HG03175 (cell line): Measurements from ENCODE around the gene MVK.
A peak's percentile ranks its signal among the peaks of the same experiment; 100 is the strongest.

Experiments used
- ATAC-seq: cut with Tn5 transposase; IDR thresholded peaks from one replicate; pipeline ENCODE4 v1.9.1; 2021; ENCODE audit warnings: mild to moderate bottlenecking, moderate library complexity; ENCODE audit not compliant: unreplicated experiment

The MVK gene

DNA sequence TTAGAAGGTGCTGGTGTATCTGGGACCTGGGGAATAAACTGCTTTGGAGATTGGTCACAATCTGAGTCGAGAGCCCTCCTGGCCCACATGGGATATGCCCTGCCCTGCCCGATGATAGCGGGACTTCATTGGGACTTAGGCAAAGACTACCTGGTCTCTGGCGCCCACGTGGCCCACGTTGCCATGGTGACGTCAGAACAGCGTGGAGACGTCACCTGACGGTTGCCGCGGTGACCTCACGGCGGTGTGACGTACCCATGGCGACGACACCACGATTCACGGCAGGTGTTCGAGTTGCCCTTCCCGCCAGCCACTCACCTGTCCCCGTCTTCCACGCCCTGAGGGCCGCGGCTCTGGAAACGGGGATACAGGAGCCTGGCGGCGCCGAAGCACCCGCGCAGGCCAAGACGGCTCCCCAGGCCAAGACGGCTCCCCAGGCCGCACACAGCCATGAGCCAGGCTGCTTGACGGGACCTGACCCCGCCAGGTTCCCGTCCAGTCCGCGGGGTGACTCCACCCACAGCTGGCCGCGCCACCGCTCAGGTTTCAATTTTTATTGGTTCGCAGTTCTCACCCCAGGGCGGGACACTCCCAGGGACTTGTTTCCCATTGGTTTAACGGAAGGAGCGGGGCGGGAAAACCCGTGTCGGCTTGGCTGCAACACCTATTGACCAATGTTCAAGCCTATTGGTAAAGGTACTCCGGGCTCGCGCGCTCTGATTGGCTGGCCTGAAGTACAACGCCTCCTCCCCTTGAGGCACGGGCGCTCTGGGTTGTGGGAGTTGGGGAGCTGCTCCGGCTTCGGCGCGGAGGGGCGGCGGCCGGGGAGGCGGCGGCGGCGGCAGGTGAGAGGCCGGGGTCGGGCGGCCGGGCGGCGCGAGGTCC, at the start of gene MVK, which contains the start of gene MMAB:
TSS of gene MVK (plus strand) at position 766 of the 885 bp plus-strand sequence. CDS start 1,029 bp downstream, outside the sequence.
TSS of gene MMAB (minus strand) at position 476 of the 885 bp plus-strand sequence. CDS start at position 452, 24 bp downstream.
- ATAC-seq, result peak; percentile 94

DNA sequence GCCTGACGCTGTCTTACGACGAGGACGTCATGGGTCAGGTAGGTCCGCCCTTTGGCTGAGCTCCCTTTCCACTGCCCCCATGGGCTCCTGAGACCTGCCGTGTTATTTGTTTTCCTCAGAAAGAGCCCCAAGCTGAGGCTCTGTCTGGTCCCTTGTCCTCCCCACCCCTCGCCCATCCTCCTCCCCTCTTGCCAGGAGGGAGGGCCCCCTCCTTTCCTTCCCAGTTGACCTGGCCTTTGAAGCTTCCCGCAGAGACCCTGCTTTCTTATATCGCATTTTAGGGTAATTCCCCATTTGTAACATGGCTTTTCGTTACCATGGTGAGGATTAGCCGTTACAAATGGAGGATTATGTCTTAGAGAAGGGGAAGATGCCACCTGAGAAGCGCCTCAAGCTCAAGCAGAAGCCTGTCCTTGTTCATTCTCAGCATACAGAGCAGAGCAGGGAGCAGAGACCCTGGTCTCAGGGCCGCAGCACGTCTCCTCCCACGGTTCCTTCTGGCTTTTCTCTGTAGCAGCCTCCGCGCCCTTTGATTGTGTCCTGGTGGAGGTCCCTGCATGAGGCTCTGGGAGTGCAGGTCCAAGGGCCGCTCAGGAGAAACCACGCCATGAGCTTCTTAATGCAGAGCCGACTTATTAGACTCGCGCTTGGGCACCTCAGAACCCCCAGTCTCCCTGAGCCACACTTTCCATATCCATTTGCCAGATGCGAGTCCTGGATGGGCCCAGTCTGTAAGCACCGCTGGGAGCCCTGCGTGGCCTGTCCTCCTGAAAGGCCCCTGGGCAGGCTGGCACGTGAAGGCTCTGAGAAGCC, 48.9 kb upstream of the MVK start:
- ATAC-seq, result no peak

DNA sequence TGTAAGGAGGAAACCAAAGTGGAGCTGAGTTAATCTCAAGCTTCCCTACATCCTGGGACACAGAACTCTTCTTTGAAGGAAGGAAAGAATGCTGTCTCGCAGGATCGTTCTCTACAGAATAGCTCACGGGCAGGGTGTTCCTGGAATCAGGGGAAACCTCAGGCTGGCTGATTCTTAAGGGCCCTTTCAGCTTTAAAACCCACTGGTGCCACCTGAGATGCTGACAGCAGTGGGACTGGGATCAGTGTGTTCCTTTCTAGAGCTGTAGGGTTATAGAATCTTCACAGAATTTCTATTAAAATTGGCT, 48.4 kb upstream of the MVK start:
- no peak for ATAC-seq

DNA sequence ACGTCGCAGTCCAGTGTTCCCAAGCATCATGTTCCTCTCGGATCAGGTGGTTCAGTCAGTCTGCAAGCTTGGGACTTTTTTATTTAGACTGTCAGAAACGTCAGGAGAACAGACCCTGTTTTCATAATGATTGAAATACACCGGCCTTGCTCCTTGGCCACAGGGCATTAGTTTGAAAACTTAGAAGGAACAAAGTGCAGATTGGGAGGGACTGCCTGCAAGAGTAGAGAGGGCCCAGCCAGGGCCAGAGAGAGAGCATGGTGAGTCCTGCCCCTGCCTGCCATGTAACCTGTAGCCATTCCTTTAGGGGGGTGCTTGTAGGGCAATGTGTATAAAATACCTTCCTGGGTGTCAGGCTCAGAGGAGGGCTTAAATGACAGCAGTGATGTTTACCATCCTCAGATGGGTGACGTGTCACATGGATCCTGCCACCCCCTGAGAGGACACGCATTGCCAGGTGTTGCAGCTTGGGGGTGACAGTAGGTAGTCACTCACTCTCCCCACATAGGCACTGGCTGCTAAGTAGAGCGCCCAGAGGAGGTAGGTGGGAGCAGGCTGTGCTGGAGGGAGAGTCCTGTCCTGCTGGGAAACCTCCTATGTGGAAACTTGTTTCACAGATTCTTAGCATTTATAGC, 46.0 kb upstream of the MVK start:
- no peak for ATAC-seq

DNA sequence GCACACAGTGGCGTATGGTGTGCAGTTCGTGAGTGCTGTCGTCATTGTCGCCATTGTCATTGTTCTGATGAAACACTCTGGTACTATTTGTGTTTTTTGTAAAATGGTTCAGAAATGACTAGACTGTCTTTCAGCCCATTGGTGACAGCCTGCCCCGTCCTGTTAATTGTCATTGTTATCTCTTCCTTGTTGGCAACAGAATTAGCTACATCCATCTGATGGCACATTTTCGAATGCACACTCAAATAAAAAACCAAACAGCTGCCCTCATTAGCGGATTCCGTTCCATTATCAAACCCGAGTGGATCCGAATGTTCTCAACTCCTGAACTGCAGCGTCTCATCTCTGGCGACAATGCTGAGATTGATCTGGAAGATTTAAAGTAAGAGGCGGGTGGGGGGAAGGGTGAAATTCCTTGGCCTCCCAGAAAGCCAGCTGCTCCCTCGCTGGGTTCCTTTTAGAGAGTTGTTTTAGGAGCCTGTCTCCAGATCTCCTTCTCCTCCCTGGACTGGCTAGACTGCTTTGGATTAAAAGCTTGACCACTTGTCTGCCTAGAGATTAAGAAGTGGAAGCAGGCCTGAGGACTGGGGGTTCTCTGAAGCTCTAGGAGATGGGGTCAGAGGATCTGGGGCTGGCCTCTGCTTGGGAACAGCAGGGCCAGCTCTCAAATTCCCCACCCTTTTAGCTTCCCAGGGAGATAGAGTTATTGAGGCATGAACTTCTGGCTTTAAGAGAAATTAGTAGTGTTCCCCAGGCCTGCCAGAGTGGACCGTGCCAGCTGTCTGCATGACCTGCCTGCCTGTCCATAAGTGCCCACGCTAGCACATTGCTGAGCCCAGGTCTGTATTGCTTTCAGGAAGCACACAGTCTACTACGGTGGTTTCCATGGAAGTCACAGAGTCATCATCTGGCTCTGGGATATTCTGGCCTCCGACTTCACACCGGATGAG, 43.6 kb upstream of the MVK start:
- ATAC-seq, result no peak

GRCh38 chr12:109531411-109531810, 42.2 kb upstream of the MVK start:
- no peak for ATAC-seq

DNA sequence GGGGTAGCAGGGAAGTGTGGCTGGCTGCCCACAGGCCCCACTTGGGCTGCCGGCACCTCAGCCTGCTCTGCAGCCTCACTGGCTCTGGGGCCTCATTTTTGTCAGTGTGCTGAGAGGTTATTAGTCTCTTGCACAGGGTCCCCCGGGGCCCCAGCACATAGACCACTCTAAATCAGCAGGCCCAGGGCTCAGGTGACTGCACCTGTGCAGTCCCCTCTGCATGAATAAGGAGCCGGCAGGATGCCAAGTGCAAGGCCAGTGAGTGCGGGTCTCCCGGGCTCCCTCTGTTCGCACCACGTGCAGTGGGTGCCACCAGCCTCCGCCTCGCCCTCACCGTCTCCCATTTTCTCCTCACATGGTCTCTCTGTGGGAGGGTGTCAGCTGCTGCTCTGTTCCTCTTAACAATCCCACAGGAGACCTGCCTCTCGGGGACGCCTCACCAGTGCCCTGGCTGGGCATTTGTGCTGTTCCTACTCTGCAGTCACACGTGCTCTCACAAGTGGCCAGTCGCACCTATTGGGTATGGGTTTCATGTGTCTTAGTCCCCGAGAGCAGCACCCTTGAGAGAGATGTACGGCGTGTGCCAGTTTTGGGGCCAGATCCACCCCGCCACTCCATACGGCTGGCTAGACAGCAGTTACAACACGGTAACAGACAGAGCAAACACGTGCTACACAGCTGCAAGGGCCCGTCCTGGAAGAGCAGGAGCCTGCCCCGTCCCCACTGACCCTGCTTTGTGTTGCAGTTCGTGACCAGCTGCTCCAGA, 40.7 kb upstream of the MVK start:
- no peak for ATAC-seq

DNA sequence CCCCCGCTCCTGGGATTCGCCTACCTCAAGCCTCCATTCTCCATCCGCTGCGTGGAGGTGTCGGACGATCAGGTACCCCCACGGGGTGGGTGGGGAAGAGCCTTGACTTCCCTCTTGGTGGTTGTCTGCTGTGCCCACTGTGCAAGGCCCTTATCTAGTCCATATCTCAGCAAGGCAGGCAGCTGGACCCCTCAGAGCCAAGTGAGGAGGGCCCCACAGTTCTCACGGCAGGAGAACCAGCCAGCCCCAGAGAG, 40.2 kb upstream of the MVK start:
- no peak for ATAC-seq

DNA sequence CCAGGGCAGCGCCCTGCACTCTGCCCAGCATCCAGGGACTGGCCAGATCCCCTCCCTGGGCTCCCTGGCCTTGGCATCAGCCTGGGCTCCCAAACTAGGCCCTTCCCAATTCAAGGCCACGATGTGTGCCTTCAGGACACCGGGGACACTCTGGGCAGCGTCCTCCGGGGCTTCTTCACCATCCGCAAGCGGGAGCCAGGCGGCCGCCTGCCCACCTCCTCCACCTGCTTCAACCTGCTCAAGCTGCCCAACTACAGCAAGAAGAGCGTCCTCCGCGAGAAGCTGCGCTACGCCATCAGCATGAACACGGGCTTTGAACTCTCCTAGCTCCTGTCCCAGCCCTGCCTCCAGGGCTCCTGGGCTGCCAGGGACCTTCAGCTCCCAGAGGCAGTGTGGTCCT, 39.1 kb upstream of the MVK start:
- no peak for ATAC-seq

DNA sequence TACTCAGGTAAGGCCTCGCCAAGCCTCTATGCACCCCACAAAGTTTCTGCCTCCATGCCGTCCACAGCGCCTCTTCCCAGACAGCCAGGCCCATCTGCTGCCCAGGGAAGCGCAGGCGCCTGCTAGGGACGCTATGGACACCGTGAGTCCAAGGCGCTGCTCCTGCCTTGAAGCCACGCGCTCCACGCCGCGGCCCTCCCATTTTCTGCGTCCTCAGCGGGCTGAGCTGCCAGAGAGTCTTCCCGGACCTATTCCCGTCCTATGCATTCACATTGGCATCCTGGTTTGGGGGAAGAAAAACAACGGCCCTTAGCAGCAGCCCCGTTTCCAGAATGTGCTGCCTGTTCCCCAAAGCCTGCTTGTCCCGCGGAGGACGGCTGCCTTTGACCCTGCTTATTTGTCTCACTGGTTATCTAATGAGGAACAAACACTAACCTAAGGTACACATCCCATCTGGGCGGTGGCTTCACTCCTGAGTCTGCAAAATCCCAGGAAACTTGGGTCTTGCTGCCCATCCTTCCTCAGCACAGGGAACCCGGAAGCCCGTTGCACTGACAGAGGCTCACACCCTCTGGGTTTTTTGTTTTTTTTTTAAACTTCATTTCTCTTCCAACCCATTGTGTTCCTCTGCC, 38.2 kb upstream of the MVK start:
- ATAC-seq, result no peak

DNA sequence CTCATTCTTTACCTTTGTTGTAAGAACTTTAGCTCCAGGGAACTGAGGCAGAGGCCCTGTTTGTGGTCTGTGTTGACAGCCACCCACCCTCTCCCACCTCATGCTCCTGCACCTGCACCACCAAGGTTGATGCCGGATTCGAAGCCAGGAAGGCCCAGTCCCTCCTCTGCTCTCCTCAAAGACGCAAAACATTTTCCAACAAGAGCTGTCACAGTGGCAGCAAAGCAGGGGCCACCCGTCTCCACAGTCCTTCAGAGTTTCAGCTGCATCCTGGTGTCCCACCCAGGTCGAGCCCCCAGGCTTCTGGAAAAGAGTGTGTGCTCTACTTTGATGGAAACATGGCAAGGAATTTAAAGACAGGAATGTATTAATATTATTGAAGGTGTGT, 37.7 kb upstream of the MVK start:
- ATAC-seq, result no peak

DNA sequence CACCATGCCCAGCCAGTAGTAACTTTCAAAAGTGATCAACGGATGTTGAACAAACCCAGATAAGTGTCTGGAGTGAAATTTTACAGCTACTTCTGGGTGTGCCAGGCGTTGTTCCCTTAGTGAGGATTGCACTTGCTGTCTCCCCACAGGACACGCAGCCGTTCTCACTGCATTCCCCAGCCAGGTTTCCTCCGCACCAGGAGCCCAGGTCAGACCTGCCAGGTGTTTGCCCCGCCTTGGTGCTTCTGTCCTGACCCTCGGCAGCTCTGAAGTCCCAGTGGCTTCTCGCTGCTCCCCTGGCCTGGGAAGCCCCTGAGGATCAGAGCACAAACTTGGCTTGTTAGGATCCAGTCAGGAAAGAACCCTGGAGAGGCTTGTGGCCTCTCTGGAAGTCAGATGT, 36.5 kb upstream of the MVK start:
- no peak for ATAC-seq

DNA sequence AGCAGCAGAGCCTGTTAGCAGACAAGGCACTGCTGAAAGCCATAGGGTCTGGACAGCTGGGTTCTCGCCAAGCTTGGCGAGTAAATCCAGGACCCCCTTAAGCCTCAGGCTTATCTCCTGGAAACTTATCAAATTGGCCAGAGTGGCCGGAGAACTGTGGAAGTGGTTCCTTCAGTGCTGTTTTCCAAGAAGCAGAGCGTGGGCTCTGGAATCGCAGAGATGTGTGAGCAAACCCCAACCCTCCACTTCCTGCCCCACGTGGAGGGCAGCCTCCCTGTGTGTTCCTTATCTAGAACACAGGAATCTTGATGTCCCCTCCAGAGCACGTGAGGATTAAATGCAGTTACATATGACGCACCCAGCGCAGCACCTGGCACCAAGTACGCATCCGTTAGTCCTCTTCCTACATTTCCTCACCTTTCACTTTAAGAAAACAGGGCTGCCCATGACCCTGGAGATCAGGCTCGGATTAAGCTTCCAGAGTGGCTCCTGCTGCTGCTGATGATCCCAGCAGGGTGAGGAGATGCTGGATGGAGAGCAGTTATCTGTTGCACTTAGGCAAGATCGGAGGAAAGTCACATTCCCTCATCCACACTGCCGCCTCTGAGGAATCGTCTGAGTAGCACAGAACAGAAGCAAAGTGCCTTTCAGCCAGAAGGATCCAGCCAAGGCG, 35.3 kb upstream of the MVK start:
- no peak for ATAC-seq

- ATAC-seq, result no peak
Observed at GRCh38 chr12:109539508-109539907, 34.1 kb upstream of the MVK start.

GRCh38 chr12:109540526-109541412, 32.8 kb upstream of the MVK start:
- ATAC-seq, result no peak

DNA sequence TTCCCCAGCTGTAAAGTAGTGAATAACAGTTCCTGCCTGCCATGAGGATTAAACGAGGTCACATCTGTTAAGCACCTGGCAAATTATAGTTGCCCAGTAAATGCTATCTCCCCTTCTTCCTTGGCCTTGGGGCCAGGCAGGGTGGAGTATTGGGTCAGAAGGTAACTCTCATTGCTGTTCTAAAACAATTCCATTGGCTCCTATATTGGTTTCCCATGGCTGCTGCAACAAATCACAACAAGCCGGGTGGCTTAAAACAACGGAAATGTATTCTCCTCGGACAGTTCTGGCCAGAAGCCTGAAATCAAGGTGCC, 32.2 kb upstream of the MVK start:
- no peak for ATAC-seq

DNA sequence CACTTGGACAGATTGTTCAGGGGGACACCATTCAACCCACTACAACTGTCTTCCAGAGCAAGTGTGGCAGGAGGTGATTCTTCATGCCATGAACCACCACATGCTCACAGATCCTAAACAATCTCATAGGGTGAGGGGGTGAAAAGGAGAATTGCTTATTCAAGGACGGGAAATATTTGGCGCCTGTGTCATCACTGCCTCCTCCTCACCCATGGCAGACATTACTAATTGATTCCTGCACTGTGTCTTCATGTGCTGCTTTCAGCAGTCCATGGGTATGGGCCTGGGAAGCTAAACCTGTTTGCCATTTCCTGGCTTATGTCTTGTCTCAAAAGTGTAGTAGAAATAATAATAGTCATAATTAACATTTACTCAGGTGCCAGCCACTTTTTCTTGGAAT, 31.6 kb upstream of the MVK start:
- no peak for ATAC-seq

DNA sequence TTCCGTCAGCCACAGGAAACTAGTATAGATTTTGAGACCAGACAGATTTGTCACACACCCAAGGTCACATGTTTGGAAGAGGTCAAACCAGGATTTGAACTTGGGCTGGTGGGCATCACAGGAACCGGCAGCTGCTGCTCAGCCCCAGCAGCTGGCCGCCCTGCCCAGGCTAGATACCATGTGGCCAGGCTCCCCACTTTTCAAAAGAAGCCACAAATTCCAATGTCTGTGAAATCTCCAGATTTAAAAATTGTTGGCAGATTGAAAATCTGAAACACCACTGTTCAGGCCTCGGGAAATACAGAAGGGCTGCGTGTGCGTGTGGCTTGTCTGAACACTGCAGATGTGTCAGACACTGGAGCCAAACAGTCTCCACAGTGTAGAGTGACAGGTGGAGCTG, 30.7 kb upstream of the MVK start:
- ATAC-seq, result no peak
